IPS-11a (cell line): ENCODE measurements around the gene LAMC1.

Experiments
- H3K4me3 ChIP-seq: one replicate; pipeline ENCODE4 v1.5.1; 2013; ENCODE audit warnings: low read depth, low read length, control low read depth

Gene LAMC1

GRCh38 chr1:183180634-183181056 lies 157.4 kb downstream of the LAMC1 start:
- H3K4me3 ChIP-seq = no peak overlapping the region

- H3K4me3 ChIP-seq = peak within 1 kb of the TSS; percentile 62
Measured at GRCh38 chr1:183185941-183186490, 162.8 kb downstream of the LAMC1 start, which contains the start of gene LAMC2. Gene LAMC2 (plus strand): TSS chr1:183186264. CDS start chr1:183186353, 89 bp downstream.

GRCh38 chr1:183186841-183187240 lies 163.6 kb downstream of the LAMC1 start:
- peak overlapping the region; percentile 62 for H3K4me3 ChIP-seq

- no peak overlapping the region for H3K4me3 ChIP-seq
Measured at GRCh38 chr1:183188240-183188639, 165.0 kb downstream of the LAMC1 start.

GRCh38 chr1:183191833-183192232 lies 168.6 kb downstream of the LAMC1 start:
- H3K4me3 ChIP-seq = no peak overlapping the region

- H3K4me3 ChIP-seq = no peak overlapping the region
Measured at GRCh38 chr1:183193963-183194525, 170.8 kb downstream of the LAMC1 start.

- H3K4me3 ChIP-seq = no peak overlapping the region
Measured at GRCh38 chr1:183194527-183195141, 171.4 kb downstream of the LAMC1 start.

- no peak overlapping the region for H3K4me3 ChIP-seq
Measured at GRCh38 chr1:183195142-183195574, 171.9 kb downstream of the LAMC1 start.
